Lower leg skin (tissue), 4 donors: ENCODE measurements around the gene HAS3. TPM values are rescaled to one million over a fixed set of nuclear protein-coding genes. Genes with fewer than 3 reads are reported as not detected.

ENCODE experiments used
- DNase-seq, 2 donors: peaks; one replicate each; pipeline ENCODE4 v3.0.0-alpha.2; 2019; ENCODE audit warnings: low spot score in 2 of 2
- H3K4me3 ChIP-seq: fragments of 200-600 bp; sonication (generic); 2 replicates; pipeline ENCODE4 v1.5.1; 2017; ENCODE audit warnings: mild to moderate bottlenecking, low read depth; ENCODE audit not compliant: poor library complexity, severe bottlenecking
- POLR2A ChIP-seq, 2 donors: fragments of 450-650 bp; IDR thresholded peaks; one replicate each; pipeline ENCODE4 v1.6.1; 2016 to 2017; ENCODE audit warnings: antibody characterized with exemption in 2 of 2, mild to moderate bottlenecking in 1 of 2, moderate library complexity in 1 of 2
- WGBS, 2 donors: methylation state at CpG; one replicate each; pipeline ENCODE4 v1.1.5; 2018; 5-methylcytosine and 5-hydroxymethylcytosine counted together
- intact Hi-C: fragments of 100-400 bp; cut with DNase I; formaldehyde crosslinking; loops from one replicate; pipeline ENCODE4 v1.15.0; 2023; ENCODE audit warnings: low total_unique reads
- total RNA-seq, 4 donors: library from RNA; depleted of rRNA; stranded (reverse); fragments of >200 nt; gene quantifications; one replicate each; pipeline ENCODE4 v1.1.0, GENCODE V29; 2016
- TF ChIP-seq, protein P1 (sequence below), 3 donors: fragments of 450-650 bp; IDR thresholded peaks; one replicate each; pipeline ENCODE4 v1.5.1; 2016; ENCODE audit warnings: antibody characterized with exemption in 3 of 3, mild to moderate bottlenecking in 3 of 3, moderate library complexity in 2 of 3

HAS3 gene
- total RNA-seq, 4 donors from 2014 or later = 3.5 to 7.5 (median 4.8) TPM

DNA sequence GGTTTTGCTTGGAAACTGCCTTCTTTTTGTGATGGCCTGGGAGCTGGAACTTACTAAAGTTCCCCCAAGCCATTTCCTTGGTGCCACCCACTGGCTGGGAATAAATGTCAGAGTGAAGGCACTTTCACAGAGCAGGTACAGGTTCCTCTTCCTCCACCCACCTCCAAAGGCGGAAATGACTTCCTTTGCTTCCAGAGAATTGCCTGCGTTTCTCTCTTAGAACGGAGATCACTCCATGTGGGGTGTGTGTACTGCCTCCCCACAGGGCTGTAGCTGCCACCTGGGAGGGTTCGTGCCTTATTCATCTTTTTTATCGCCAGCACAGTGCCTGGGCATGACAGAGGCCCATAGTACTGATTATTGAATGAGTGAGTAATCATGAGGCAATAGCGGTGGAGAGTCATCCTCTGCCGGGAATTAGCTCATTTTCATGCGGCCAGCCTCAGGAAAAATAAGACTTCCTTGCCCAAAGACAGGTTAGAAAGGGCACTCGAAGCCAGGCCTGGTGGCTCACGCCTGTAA lies 32.2 kb upstream of the HAS3 start:
- WGBS, 2 donors = 61 to 65% methylated on average over 10 of the region's 10 CpGs
- intact Hi-C loops = no loop called here
- no peak for TF ChIP-seq POLR2A (IDR thresholded peaks at IDR 0.05)
- TF ChIP-seq, protein P1, sequence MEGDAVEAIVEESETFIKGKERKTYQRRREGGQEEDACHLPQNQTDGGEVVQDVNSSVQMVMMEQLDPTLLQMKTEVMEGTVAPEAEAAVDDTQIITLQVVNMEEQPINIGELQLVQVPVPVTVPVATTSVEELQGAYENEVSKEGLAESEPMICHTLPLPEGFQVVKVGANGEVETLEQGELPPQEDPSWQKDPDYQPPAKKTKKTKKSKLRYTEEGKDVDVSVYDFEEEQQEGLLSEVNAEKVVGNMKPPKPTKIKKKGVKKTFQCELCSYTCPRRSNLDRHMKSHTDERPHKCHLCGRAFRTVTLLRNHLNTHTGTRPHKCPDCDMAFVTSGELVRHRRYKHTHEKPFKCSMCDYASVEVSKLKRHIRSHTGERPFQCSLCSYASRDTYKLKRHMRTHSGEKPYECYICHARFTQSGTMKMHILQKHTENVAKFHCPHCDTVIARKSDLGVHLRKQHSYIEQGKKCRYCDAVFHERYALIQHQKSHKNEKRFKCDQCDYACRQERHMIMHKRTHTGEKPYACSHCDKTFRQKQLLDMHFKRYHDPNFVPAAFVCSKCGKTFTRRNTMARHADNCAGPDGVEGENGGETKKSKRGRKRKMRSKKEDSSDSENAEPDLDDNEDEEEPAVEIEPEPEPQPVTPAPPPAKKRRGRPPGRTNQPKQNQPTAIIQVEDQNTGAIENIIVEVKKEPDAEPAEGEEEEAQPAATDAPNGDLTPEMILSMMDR (IDR thresholded peaks at IDR 0.05) = no peak
- DNase-seq = no peak
- H3K4me3 ChIP-seq = no peak overlapping the region

DNA sequence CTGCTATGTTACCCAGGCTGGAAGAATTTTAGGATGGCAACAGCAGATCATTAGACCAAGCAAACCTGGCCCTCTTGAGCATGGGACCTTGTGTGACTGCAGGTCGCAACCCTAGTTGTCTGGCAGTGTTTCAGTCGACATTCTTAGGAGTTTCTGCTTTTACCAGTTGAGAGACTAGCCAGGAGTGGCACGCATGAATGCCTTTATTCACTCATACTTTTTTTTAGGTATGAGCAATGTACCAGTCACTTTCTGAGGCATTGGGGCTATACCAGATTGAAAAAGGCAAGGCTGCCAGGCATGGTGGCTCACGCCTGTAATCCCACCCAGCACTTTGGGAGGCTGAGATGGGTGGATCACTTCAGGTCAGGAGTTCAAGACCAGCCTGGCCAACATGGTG lies 28.2 kb upstream of the HAS3 start:
- no peak for DNase-seq
- intact Hi-C loops = no loop called here
- TF ChIP-seq, protein P1 (IDR thresholded peaks at IDR 0.05) = no peak
- TF ChIP-seq POLR2A (IDR thresholded peaks at IDR 0.05) = no peak
- H3K4me3 ChIP-seq = no peak overlapping the region
- WGBS, 2 donors = 75 to 77% methylated on average over 4 of the region's 4 CpGs

DNA sequence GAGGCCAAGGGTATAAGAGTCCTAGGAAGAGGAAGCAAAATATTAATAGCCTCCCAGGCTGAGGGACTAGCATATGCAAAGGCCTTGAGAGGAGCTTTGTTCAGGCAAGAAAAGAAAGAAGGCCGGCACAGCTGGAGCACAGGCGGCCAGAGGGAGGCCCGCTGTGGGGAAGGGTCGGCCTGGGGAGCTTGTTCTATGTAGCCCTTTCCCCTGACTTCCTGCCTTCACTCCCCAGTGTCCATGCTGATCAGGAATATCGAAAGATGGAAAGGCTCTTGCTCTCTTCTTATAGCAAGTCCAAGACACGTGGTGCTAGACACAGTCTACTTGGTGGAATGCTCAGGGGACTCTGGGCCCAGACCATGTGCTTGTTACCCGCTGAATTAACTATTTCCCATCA lies 27.4 kb upstream of the HAS3 start:
- TF ChIP-seq, protein P1 (IDR thresholded peaks at IDR 0.05) = no peak
- no peak for TF ChIP-seq POLR2A (IDR thresholded peaks at IDR 0.05)
- 81 to 89% methylated on average over 7 of the region's 7 CpGs for WGBS, 2 donors
- intact Hi-C loops = no loop called here
- no peak for DNase-seq
- H3K4me3 ChIP-seq = no peak overlapping the region

DNA sequence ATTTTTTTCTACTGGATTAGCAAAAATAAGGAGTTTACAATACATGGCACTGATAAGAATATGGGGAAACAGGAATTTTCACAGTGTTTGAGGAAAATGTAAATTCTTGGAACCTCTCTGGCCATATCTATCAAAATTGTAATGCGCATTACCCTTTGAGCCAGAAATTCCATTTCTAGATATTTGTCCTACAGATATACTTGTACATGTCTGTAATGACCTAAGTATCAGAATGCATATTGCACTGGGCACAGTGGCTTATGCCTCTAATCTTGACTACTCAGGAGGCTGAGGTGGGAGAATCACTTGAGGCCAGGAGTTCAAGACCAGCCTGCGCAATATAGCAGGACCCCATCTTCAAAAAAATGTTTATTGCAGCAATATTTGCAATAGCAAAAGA lies 25.8 kb upstream of the HAS3 start:
- WGBS, 2 donors = 97 to 100% methylated on average over 2 of the region's 2 CpGs

DNA sequence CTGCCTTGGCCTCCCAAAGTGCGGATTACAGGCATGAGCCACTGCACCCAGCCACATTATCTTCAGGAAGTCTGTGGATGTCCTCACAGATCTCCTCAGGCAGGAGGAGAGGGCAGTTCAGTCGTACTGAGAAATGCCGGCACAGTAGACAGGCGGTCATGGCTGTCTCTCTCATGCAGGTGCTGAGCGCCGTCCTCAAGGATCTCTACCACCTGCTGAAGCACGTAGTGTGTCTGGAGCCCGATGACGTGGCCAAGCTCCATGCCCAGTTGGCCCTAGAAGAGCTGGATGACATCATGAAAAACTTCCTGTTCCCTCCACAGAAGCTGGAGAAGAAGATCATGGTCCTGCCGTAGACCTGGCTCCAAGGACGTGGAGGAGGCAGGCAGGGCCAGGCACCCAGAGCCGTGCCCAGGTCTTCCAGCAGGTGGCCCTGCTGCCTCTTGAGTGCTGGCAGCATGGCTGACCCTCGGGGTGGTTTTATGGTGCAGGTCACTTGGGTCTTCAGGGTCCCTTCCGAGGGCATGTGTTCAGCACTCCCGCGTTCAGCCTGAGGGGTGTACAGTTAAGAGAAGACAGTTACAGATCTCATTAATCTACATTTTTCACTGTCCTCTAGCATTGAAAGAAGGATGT lies 22.0 kb upstream of the HAS3 start:
- intact Hi-C loops = no loop called here
- no peak for DNase-seq
- 91 to 96% methylated on average over 13 to 14 of the region's 16 CpGs for WGBS, 2 donors
- no peak for TF ChIP-seq POLR2A (IDR thresholded peaks at IDR 0.05)
- TF ChIP-seq, protein P1 (IDR thresholded peaks at IDR 0.05) = no peak
- no peak overlapping the region for H3K4me3 ChIP-seq

More for the DNA sequence above, 25.8 kb upstream of the HAS3 start:
- no peak overlapping the region for H3K4me3 ChIP-seq
- intact Hi-C loops = no loop called here
- DNase-seq = no peak
- TF ChIP-seq POLR2A (IDR thresholded peaks at IDR 0.05) = no peak

DNA sequence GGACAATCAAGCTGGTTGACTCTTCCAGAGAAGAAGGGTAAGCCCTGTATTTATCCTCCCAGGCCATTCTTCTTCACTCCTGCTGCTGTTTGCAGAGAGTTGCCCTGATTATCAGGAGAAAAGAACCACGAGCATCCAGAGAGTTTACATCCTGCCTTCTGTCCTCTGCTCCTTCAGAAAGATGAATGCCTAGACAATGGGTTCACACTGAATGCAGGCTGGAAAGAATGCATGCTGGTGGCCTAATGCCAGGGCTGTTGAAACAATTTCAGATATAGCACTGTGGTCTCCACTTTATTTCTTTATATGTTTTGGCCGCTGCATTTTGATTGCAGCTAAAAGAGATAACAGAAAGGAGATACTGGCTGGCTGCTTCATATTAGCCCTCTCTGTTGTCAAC lies 21.2 kb upstream of the HAS3 start:
- 70 to 87% methylated on average over 2 of the region's 2 CpGs for WGBS, 2 donors
- TF ChIP-seq, protein P1 (IDR thresholded peaks at IDR 0.05) = no peak
- TF ChIP-seq POLR2A (IDR thresholded peaks at IDR 0.05) = no peak

More for the DNA sequence above, 21.2 kb upstream of the HAS3 start:
- H3K4me3 ChIP-seq = no peak overlapping the region
- intact Hi-C loops = no loop called here
- no peak for DNase-seq
